Neural cell (in vitro differentiated cells): Measurements from ENCODE around the gene ACTMAP.

Experiments
- EP300 ChIP-seq: fragments of 450-650 bp; conservative IDR thresholded peaks from 2 replicates; pipeline ENCODE4 v1.6.1; 2014; ENCODE audit warnings: antibody characterized with exemption, mild to moderate bottlenecking, moderate library complexity; ENCODE audit not compliant: poor library complexity, severe bottlenecking
- EZH2 ChIP-seq: fragments of 200-600, 300-800 bp; shearing (Covaris generic), sonication (generic); IDR thresholded peaks from 2 replicates; pipeline ENCODE4 v1.6.1; 2014; ENCODE audit warnings: antibody characterized with exemption, low read length, borderline replicate concordance, mild to moderate bottlenecking; ENCODE audit not compliant: insufficient read depth, poor library complexity, severe bottlenecking
- POLR2AphosphoS5 ChIP-seq: IDR thresholded peaks from 2 replicates; pipeline ENCODE4 v1.6.1; 2012
- TAF1 ChIP-seq: IDR thresholded peaks from 2 replicates; pipeline ENCODE4 v1.6.1; 2012; ENCODE audit warnings: low read depth
- TF ChIP-seq, protein P1 (sequence below): fragments of 450-650 bp; IDR thresholded peaks from 2 replicates; pipeline ENCODE4 v1.5.1; 2014; ENCODE audit warnings: antibody characterized with exemption, mild to moderate bottlenecking, moderate library complexity; ENCODE audit not compliant: poor library complexity, severe bottlenecking
- TF ChIP-seq, protein P2 (sequence below): IDR thresholded peaks from 2 replicates; pipeline ENCODE4 v1.6.1; 2012; ENCODE audit warnings: borderline replicate concordance

DNA sequence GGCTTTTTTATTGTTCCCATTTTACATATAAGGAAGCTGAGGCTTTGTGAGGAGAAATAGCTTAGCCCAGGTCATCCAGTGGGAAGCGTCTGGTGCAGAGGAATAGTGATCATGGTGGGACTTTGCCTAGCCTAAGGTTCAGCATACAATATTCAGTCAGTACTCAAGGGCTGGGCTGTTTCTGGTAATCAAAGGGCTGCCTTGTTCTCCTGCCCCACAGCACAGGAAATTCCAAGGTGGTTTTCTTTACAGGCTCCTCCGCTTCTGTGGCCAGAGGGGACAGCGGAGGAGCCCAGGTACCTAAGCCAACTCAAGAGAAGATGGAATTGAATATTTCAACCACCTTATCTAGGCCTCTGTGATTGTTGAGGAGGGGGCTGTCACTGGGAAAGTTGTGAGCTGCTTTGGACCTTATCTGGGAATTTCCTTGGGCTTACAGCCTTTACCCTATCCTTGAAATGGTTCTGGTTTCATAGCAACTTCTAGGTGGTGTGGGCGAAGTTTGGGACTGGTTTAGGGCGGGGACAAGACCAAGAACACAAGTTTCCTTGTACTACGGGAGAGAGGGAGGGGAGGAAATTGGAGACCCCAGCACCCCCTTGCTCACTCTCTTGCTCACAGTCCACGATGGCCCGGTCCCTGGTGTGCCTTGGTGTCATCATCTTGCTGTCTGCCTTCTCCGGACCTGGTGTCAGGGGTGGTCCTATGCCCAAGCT is 24.8 kb upstream of the ACTMAP start, which contains the start of gene MIA:
- TF ChIP-seq, protein P1, sequence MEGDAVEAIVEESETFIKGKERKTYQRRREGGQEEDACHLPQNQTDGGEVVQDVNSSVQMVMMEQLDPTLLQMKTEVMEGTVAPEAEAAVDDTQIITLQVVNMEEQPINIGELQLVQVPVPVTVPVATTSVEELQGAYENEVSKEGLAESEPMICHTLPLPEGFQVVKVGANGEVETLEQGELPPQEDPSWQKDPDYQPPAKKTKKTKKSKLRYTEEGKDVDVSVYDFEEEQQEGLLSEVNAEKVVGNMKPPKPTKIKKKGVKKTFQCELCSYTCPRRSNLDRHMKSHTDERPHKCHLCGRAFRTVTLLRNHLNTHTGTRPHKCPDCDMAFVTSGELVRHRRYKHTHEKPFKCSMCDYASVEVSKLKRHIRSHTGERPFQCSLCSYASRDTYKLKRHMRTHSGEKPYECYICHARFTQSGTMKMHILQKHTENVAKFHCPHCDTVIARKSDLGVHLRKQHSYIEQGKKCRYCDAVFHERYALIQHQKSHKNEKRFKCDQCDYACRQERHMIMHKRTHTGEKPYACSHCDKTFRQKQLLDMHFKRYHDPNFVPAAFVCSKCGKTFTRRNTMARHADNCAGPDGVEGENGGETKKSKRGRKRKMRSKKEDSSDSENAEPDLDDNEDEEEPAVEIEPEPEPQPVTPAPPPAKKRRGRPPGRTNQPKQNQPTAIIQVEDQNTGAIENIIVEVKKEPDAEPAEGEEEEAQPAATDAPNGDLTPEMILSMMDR = no peak
- TF ChIP-seq EZH2 = no peak
- no peak for TF ChIP-seq TAF1
- TF ChIP-seq EP300 = no peak
- no peak for TF ChIP-seq POLR2AphosphoS5
- TF ChIP-seq, protein P2, sequence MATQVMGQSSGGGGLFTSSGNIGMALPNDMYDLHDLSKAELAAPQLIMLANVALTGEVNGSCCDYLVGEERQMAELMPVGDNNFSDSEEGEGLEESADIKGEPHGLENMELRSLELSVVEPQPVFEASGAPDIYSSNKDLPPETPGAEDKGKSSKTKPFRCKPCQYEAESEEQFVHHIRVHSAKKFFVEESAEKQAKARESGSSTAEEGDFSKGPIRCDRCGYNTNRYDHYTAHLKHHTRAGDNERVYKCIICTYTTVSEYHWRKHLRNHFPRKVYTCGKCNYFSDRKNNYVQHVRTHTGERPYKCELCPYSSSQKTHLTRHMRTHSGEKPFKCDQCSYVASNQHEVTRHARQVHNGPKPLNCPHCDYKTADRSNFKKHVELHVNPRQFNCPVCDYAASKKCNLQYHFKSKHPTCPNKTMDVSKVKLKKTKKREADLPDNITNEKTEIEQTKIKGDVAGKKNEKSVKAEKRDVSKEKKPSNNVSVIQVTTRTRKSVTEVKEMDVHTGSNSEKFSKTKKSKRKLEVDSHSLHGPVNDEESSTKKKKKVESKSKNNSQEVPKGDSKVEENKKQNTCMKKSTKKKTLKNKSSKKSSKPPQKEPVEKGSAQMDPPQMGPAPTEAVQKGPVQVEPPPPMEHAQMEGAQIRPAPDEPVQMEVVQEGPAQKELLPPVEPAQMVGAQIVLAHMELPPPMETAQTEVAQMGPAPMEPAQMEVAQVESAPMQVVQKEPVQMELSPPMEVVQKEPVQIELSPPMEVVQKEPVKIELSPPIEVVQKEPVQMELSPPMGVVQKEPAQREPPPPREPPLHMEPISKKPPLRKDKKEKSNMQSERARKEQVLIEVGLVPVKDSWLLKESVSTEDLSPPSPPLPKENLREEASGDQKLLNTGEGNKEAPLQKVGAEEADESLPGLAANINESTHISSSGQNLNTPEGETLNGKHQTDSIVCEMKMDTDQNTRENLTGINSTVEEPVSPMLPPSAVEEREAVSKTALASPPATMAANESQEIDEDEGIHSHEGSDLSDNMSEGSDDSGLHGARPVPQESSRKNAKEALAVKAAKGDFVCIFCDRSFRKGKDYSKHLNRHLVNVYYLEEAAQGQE = no peak
